GM21390 (cell line): ENCODE measurements around the gene AMOT.

Experiments used
- ATAC-seq: cut with Tn5 transposase; IDR thresholded peaks from one replicate; pipeline ENCODE4 v1.9.1; 2021; ENCODE audit not compliant: unreplicated experiment

Gene AMOT

DNA sequence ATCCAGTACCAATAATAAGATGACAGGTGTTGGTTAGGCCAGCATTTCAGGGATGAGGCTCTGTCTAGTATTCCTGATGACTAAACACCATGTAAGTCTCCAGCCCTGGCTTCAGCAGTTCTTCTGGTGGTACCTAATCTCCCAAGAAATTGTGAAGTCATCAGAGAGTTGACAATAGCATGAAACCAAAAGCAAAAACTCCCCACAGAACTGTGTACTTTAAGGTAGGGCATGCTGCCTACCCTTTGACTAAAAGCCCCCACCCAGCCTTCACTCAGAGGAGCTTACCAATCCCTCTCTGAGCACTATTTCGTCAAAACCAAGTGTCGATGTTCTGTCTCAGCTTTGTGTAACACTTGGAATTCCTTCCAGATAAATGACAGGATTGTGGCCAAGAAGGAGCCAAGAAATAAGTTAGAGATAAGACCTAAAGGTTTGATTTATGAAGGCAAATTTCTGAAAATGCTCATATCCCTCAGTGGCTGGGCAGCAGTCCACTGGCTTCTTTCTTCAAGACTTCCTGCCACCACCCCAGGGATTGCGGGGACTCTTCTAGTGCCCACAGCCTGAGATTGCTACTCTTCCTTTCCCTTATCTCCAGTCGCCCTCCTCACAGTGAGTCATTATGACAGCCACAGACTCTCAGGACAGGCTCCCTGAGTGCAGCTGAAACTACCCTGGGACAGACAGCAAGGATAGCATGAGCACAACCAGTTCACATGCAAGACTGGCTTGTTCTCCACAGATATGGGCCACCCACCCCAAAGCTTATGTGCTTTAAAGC lies 93.6 kb downstream of the AMOT start:
- ATAC-seq: no peak

DNA sequence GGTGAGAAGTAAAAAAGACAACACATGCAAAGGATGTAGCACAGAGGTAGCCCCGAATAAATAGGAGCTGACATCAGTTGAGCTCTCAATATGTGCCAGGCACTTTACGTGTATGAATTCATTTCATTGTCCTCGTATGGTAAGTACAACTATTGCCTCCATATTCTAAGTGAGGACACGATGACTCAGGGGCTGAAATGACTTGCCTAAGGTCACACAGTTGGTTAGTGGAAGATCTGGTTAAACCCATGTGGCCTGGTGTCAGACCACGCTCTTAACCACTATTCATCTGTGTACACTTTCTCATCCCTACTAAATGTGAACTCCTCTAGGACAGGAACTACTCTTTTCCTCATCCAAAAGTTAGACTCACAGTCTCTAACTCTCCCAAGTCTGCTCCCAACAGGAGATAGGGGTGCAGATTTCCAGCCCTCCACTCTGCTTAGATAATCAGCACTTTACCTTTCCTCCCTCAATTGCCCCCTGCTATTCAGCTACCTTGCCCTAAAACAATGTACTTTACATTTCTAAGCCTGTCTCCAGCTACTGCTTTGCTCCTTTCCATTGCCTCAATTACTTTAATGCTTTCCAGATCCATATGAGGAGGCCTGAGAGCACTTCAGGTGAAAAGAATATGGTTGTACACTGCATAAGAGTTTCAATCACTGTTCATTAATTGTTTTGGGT lies 102.1 kb downstream of the AMOT start:
- ATAC-seq: no peak

DNA sequence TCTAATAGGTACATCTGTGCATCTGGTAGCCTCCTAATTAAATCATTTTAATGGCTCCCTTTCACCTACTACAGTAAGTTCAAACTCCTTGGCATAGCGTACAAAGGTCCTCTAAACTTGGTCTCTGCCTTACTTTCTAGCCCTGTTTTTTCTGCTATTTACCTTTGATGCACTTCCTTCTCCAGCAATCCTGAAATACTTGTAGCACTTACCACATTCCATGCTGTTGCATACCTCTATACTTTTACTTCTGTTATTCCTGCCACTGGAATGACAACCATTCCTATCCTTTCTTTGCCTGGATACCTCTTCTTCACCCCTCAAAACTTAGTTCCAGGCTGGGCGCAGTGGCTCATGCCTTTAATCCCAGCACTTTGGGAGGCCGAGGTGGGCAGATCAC lies 104.3 kb downstream of the AMOT start:
- no peak for ATAC-seq

DNA sequence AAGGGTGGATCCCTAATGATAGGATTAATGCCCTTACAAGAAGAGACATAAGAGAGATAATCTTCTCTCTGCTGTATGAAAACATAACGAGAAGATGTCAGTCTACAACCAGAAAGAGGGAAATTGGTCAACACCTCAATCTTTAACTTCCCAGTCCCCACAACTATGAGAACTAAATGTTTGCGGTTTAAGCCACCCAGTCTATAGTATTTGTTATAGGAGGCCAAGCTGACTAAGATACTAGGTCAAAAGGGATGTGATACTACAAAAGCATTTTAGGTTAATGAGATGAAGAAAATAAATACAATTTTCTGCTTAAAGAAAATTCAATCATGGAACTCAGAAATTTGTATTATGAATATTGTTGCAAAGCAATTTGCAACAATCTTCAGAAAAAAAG lies 105.5 kb downstream of the AMOT start:
- no peak for ATAC-seq

DNA sequence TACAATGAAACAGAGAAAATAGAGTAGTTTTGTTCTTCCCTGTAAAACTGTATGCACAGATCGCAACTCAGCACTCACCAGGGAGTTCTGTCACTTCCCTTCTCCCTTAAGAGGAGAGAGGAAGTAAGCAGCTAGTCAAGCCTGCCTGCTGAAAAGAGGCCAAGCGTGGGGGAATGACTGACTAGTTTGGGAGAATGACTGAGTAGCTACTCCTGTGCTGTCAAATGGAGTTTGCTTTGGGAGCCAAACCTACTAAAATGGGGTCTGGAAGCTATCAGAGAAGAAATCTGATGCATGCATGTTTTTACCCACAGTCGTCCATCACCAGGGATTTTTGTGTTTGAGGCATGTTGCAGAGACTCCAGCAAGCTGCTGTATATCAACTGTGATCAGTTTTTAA lies 106.3 kb downstream of the AMOT start:
- ATAC-seq: no peak

DNA sequence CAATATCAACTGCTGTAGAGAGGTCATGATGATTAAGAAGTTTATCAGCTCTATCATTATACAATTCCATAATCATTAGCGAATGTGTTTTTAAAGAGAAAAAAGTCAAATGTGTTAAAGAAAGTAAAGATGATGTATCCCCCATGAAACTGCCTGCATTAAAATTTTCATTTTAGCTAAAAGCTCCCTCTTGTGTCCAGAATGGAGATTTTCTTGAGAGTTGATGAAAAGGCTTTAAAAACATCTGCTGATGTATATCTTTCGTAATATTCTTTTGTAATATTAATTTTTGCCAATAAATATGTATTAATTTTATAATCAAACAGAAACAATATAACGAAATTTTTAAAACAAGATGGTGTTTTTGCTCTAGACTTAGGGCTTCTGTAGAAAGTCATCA lies 108.8 kb downstream of the AMOT start:
- no peak for ATAC-seq
